T-helper 2 cell treated with Interferon-gamma antibody and Interleukin-4, amounts not matched to agents 5 μg/mL and 100 μg/mL, for 36 hours (primary cell): ENCODE data around the gene ACTRT1.

ENCODE experiments used
- DNase-seq: peaks from one replicate; pipeline ENCODE4 v3.0.0; 2021; ENCODE audit warnings: low spot score
- H3K27ac Mint-ChIP-seq: one replicate; pipeline ENCODE4 v1.8.0; 2021; ENCODE audit warnings: mild to moderate bottlenecking, mixed read lengths
- H3K27me3 Mint-ChIP-seq: one replicate; pipeline ENCODE4 v1.8.0; 2021; ENCODE audit warnings: low read depth, mixed read lengths
- H3K36me3 Mint-ChIP-seq: one replicate; pipeline ENCODE4 v1.8.0; 2021; ENCODE audit warnings: low read depth, mixed read lengths
- H3K4me1 Mint-ChIP-seq: one replicate; pipeline ENCODE4 v1.8.0; 2021; ENCODE audit warnings: low read depth, mixed read lengths
- H3K4me3 Mint-ChIP-seq: one replicate; pipeline ENCODE4 v1.8.0; 2022; ENCODE audit warnings: mild to moderate bottlenecking, moderate library complexity, mixed read lengths
- H3K9me3 Mint-ChIP-seq: one replicate; pipeline ENCODE4 v1.8.0; 2021; ENCODE audit warnings: mixed read lengths

Gene ACTRT1

DNA sequence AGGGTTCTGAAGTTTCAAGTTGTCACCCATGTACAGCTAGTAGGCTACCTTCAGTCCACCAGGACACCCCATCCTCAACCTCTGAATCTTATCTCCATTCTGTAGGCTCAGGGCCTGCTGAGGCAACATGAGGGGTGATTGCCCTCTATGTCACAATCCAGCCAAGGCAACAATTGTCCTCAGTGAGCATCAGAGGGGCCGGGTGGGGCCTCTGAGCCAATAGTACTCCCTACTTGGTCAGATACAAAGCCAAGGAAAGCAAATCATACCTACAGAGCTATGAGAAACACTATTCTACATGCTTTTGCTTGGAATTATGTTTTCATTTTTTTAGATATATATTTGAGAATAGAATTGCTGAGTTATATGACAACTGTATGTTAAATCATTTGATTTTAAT lies at the start of gene ACTRT1:
Gene ACTRT1 (minus strand): TSS at position 101 of the 400 bp plus-strand sequence. CDS start 197 bp downstream, outside the sequence.
- no peaks in the 10 kb centered on the region for H3K9me3 Mint-ChIP-seq

DNA sequence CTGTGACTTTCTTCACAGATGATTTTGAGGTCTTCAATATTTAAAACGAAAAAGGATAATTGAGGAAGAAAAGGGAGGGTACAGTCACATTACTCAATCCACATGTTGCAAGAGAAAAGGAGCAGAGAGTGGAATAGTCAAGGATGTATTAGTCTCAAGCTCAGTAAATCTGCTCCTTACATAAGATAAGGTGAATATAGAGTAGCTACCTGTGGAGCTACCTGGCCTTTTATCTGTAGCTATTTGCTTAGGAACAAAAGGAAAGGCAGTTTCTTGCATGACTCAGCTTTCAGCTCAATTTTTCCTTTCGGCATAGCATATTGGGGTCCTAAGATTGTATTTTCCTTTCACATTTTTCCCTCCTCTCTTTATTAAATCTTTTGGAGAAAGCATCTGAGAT lies 26.3 kb upstream of the ACTRT1 start:
- Mint-ChIP-seq H3K4me1 (no peaks in the 10 kb centered on the region), H3K36me3 (no peaks in the 10 kb centered on the region), H3K4me3 (no peak overlapping the region), H3K27ac (no peak overlapping the region), H3K27me3 (no peaks in the 10 kb centered on the region), H3K9me3 (no peaks in the 10 kb centered on the region)
- no peak for DNase-seq

More for the DNA sequence above, at the start of gene ACTRT1:
- Mint-ChIP-seq H3K4me3 (no peak within 1 kb of the TSS), H3K36me3 (no peaks in the 10 kb centered on the region), H3K27ac (no peak within 1 kb of the TSS), H3K4me1 (no peaks in the 10 kb centered on the region), H3K27me3 (no peaks in the 10 kb centered on the region)
- no peak for DNase-seq

DNA sequence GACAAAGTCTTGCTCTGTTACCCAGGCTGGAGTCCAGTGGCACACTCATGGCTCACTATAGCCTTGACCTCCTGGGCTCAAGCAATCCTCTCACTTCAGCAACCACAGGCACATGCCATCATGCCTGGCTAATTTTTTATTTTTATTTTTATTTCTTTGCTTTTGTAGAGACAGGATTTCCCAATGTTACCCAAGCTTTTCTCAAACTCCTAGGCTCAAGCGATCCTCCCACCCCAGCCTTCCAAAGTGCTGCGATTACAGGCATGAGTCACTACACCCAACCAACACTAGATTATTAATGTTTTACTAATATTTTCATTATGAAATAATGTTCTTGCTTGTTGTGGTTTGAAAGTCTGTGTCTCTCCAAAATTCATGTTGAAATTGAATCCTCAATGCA lies 5.2 kb upstream of the ACTRT1 start:
- no peak for DNase-seq
- Mint-ChIP-seq H3K4me3 (no peak overlapping the region), H3K27me3 (no peaks in the 10 kb centered on the region), H3K36me3 (no peaks in the 10 kb centered on the region), H3K9me3 (peaks cover 5% of the 10 kb centered on the region), H3K27ac (no peak overlapping the region), H3K4me1 (no peaks in the 10 kb centered on the region)

DNA sequence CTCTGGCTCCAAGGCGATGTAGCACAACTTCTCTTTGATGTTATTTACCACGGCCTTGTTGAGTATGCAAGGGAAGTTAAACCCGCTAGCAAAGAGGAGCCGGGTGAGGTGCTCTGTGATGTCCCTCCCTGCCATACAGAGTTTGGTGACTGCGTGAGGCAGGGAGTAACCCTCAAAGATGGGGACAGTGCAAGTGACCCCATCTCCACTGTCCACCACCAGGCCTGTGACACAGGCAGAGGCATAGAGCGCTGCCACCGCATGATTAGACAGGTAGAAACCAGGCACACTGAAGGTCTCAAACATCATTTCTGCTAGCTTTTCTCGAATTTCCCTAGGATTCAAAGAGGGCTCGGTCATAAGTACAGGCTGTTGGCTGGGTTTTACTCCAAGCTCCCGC lies 677 bp downstream of the ACTRT1 start:
- H3K4me1 Mint-ChIP-seq: no peaks in the 10 kb centered on the region
- H3K36me3 Mint-ChIP-seq: no peaks in the 10 kb centered on the region
- H3K27ac Mint-ChIP-seq: no peak overlapping the region
- no peaks in the 10 kb centered on the region for H3K27me3 Mint-ChIP-seq
- no peak for DNase-seq
- H3K4me3 Mint-ChIP-seq: no peak overlapping the region
- no peaks in the 10 kb centered on the region for H3K9me3 Mint-ChIP-seq

DNA sequence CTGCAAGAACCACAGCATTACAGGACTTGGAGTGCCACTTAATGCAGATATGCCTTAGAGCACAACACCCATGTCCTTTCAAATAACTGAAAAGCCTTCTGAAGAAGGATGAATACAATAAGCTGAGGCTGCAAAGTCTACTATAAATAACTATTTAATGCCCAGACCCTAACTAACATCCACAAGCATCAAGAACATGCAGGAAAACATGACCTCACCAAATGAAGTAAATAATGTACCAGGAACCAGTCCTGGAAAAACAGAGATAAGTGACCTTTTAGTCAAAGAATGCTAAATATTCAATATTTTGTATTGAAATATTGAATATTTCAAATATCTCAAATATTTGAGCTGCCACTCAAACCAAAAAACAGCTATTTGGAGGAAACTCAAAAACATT lies 16.9 kb downstream of the ACTRT1 start:
- H3K4me1 Mint-ChIP-seq: no peaks in the 10 kb centered on the region

DNA sequence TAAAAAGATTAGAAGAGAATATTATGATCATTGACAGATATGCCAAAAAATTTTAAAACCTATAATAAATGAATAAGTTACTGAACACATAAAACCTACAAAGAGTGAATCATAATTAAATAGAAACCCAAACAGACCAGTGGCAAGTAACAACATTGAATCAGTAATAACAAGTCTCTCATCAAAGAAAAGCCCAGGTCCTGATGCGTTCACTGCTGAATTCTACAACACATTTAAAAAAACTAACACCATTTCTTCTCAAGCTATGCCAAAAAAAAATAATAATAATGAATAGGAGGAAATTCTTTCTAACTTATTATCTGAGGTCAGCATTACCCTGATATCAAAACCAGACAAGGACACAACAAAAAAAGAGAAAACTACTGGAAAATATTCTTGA lies 30.6 kb downstream of the ACTRT1 start:
- Mint-ChIP-seq H3K4me1 (no peaks in the 10 kb centered on the region), H3K27me3 (no peaks in the 10 kb centered on the region), H3K4me3 (no peak overlapping the region), H3K27ac (no peak overlapping the region), H3K9me3 (no peaks in the 10 kb centered on the region), H3K36me3 (no peaks in the 10 kb centered on the region)
- no peak for DNase-seq

More for the DNA sequence above, 16.9 kb downstream of the ACTRT1 start:
- Mint-ChIP-seq H3K27ac (no peak overlapping the region), H3K36me3 (no peaks in the 10 kb centered on the region), H3K9me3 (no peaks in the 10 kb centered on the region), H3K27me3 (no peaks in the 10 kb centered on the region), H3K4me3 (no peak overlapping the region)
- no peak for DNase-seq

DNA sequence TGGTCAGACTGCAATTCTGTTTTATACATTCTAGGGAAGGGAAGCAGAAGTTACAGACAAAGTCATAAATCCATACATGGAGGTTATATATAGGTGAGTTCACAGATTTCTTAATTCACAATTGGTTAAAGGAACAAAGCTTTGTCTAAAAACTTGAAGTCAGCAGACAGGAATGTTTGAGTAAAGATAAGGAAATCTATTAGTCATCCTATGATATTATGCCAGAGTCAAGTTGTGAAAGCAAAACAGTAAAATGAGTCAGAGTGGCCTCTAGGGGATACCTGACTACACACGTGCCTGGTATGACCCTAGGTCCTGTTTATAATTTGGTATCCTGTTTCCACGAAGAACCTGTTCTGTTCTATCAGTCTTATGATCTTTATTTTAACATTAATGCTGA lies 31.5 kb downstream of the ACTRT1 start:
- peaks cover under 1% of the 10 kb centered on the region for H3K9me3 Mint-ChIP-seq
- no peak overlapping the region for H3K4me3 Mint-ChIP-seq
- DNase-seq: no peak
- no peak overlapping the region for H3K27ac Mint-ChIP-seq
- H3K27me3 Mint-ChIP-seq: no peaks in the 10 kb centered on the region
- no peaks in the 10 kb centered on the region for H3K4me1 Mint-ChIP-seq
- no peaks in the 10 kb centered on the region for H3K36me3 Mint-ChIP-seq

DNA sequence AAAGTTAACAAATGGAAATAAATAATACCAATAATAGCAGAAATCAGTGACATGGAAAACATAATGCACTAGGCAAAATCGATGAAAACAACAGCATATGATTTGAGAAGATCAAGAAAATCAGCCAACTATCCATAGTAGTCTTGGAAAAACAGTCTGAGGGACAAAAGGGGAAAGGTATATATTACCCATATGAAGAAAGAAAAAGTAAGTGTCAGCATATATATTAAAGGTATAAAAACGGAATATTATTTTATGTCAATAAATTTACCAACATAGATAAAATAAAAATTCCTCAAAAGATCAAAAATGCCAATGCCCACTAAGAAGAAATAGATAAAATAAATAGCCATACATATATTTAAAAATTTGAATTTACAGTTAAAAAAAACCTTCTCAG lies 33.0 kb downstream of the ACTRT1 start:
- H3K4me1 Mint-ChIP-seq: no peaks in the 10 kb centered on the region
- H3K27ac Mint-ChIP-seq: no peak overlapping the region
- DNase-seq: no peak
- H3K36me3 Mint-ChIP-seq: no peaks in the 10 kb centered on the region
- no peaks in the 10 kb centered on the region for H3K27me3 Mint-ChIP-seq
- H3K4me3 Mint-ChIP-seq: no peak overlapping the region
- H3K9me3 Mint-ChIP-seq: peaks cover 5% of the 10 kb centered on the region

DNA sequence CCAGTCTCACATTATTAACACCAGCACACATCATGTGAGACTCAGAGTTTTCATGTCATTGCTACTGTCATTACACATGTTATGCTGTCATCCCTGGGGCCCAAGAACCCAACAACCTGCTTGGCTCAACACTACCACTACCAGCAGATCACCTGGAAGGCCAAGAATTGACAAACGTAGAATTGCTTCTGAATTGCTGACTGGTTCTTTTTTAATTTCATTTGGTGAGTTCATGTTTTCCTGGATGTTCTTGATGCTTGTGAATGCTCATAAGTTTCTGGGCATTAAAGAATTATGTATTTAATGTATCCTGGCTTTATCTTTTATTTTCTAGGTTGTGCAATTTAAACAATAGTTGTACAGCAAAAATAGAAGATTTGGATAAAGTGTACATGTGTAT lies 40.2 kb downstream of the ACTRT1 start:
- Mint-ChIP-seq H3K4me1 (no peaks in the 10 kb centered on the region), H3K4me3 (no peak overlapping the region), H3K27ac (no peak overlapping the region), H3K36me3 (no peaks in the 10 kb centered on the region), H3K27me3 (no peaks in the 10 kb centered on the region), H3K9me3 (peaks cover 5% of the 10 kb centered on the region)
- no peak for DNase-seq

DNA sequence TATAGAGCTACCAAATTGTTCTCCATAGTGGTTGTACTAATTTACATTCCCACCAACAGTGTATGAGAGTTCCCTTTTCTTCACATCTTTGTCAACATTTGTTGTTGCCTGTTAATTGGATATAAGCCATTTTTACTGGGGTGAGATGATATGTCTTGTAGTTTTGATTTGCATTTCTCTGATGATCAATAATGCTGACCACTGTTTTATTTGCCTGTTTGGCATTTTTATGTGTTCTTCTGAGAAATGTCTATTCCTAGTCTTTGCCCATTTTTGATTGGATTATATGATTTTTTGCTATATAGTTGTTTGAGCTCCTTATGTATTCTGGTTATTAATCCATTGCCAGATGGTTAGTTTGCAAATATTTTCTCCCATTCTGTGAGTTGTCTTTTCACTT lies 44.3 kb downstream of the ACTRT1 start:
- no peak overlapping the region for H3K27ac Mint-ChIP-seq
- H3K9me3 Mint-ChIP-seq: no peaks in the 10 kb centered on the region
- H3K4me3 Mint-ChIP-seq: no peak overlapping the region
- H3K27me3 Mint-ChIP-seq: no peaks in the 10 kb centered on the region
- no peaks in the 10 kb centered on the region for H3K4me1 Mint-ChIP-seq
- no peaks in the 10 kb centered on the region for H3K36me3 Mint-ChIP-seq
- no peak for DNase-seq
